Tibial nerve (tissue), 4 donors: ENCODE measurements around the gene ABHD16B. TPM values are rescaled to one million over a fixed set of nuclear protein-coding genes. Genes with fewer than 3 reads are reported as not detected.
A peak's percentile ranks its signal among the peaks of the same experiment; 100 is the strongest.

Experiments used
- DNase-seq, 2 donors: peaks; one replicate each; pipeline ENCODE4 v3.0.0-alpha.2; 2019; ENCODE audit warnings: low spot score in 2 of 2
- H3K27ac ChIP-seq, 4 donors: fragments of 200-600 bp; sonication (generic) in 3 of 4; one replicate each; pipeline ENCODE4 v1.5.1; 2017 to 2019; ENCODE audit warnings: mild to moderate bottlenecking in 1 of 4
- H3K27me3 ChIP-seq, 2 donors: fragments of 200-600 bp; sonication (generic) in 1 of 2; one replicate each; pipeline versions ENCODE4 v1.5.1 to v1.6.0; 2017 to 2019
- H3K36me3 ChIP-seq, 3 donors: fragments of 200-600 bp; sonication (generic); one replicate each; pipeline ENCODE4 v1.5.1; 2018 to 2019
- H3K4me1 ChIP-seq, 4 donors: fragments of 200-600 bp; sonication (generic) in 3 of 4; one replicate each; pipeline ENCODE4 v1.5.1; 2017 to 2019
- H3K4me3 ChIP-seq, 4 donors: fragments of 200-600 bp; sonication (generic) in 3 of 4; one replicate each; pipeline ENCODE4 v1.5.1; 2017 to 2019; ENCODE audit warnings: mild to moderate bottlenecking in 1 of 4, moderate library complexity in 1 of 4
- H3K9me3 ChIP-seq, 4 donors: fragments of 200-600 bp; sonication (generic) in 3 of 4; one replicate each; pipeline ENCODE4 v1.5.1; 2017 to 2019
- CTCF ChIP-seq, 5 experiments: fragments of 200-600 bp in 3 of 5; fragments of 450-650 bp in 2 of 5; sonication (generic) in 3 of 5; IDR thresholded peaks; one replicate each; pipeline ENCODE4 v1.5.1; 2016 to 2019; ENCODE audit warnings: antibody characterized with exemption in 5 of 5, mild to moderate bottlenecking in 3 of 5, moderate library complexity in 2 of 5
- EP300 ChIP-seq, 2 donors: sonication (generic); formaldehyde crosslinking; IDR thresholded peaks; one replicate each; pipeline ENCODE4 v1.6.1; 2017; ENCODE audit warnings: antibody characterized with exemption in 2 of 2, mild to moderate bottlenecking in 1 of 2
- POLR2A ChIP-seq, 2 donors: fragments of 450-650 bp; IDR thresholded peaks; one replicate each; pipeline ENCODE4 v1.6.1; 2017; ENCODE audit warnings: antibody characterized with exemption in 2 of 2, mild to moderate bottlenecking in 2 of 2, moderate library complexity in 2 of 2
- WGBS, 2 donors: methylation state at CpG; one replicate each; pipeline ENCODE4 v1.1.5; 2018; 5-methylcytosine and 5-hydroxymethylcytosine counted together
- total RNA-seq, 4 donors: library from RNA; depleted of rRNA; stranded (reverse); fragments of >200 nt; gene quantifications; one replicate each; pipeline ENCODE4 v1.1.0, GENCODE V29; 2016

ABHD16B gene
- total RNA-seq, 4 donors from 2014 or later, result not detected

- H3K36me3 ChIP-seq, result no peaks in the 10 kb centered on the region
- no peak for TF ChIP-seq EP300 (IDR thresholded peaks at IDR 0.05)
- no peaks in the 10 kb centered on the region for H3K9me3 ChIP-seq
- DNase-seq, result no peak
- peaks cover 0 to 50% (median 24%) of the 10 kb centered on the region in 4 donors for H3K4me1 ChIP-seq
- WGBS, 2 donors, result 84 to 89% methylated on average over 9 of the region's 9 CpGs
- no peak overlapping the region for H3K4me3 ChIP-seq
- H3K27me3 ChIP-seq, result no peaks in the 10 kb centered on the region
- peak overlapping the region; percentile 55 to 90 (median 71) for H3K27ac ChIP-seq
Measured at GRCh38 chr20:63834491-63834880, 26.8 kb upstream of the ABHD16B start.

- no peaks in the 10 kb centered on the region for H3K9me3 ChIP-seq
- no peaks in the 10 kb centered on the region for H3K27me3 ChIP-seq
- no peak overlapping the region for H3K4me3 ChIP-seq
- DNase-seq, result peak; percentile 86 to 89
- 31 to 41% methylated on average over 14 to 17 of the region's 21 CpGs for WGBS, 2 donors
- TF ChIP-seq CTCF (IDR thresholded peaks at IDR 0.05), result peak in 1 of 5 experiments; percentile 13
- peak in 1 of 2 donors; percentile 26 for TF ChIP-seq EP300 (IDR thresholded peaks at IDR 0.05)
- peak in 1 of 2 donors; percentile 10 for TF ChIP-seq POLR2A (IDR thresholded peaks at IDR 0.05)
- H3K4me1 ChIP-seq, result peaks cover 0 to 45% (median 22%) of the 10 kb centered on the region in 4 donors
- no peaks in the 10 kb centered on the region for H3K36me3 ChIP-seq
- H3K27ac ChIP-seq, result peak overlapping the region; percentile 62 to 90 (median 74)
Measured at GRCh38 chr20:63835021-63835858, 26.1 kb upstream of the ABHD16B start.

GRCh38 chr20:63836458-63837344 is 24.6 kb upstream of the ABHD16B start:
- Histone ChIP-seq H3K9me3 (no peaks in the 10 kb centered on the region), H3K4me1 (peaks cover 0 to 42% (median 22%) of the 10 kb centered on the region in 4 donors), H3K27ac (peak overlapping the region in 2 of 4 donors; percentile 36 to 63), H3K27me3 (no peaks in the 10 kb centered on the region), H3K4me3 (no peak overlapping the region), H3K36me3 (no peaks in the 10 kb centered on the region)
- DNase-seq, result no peak
- no peak for TF ChIP-seq POLR2A (IDR thresholded peaks at IDR 0.05)
- TF ChIP-seq CTCF (IDR thresholded peaks at IDR 0.05), result no peak
- no peak for TF ChIP-seq EP300 (IDR thresholded peaks at IDR 0.05)
- WGBS, 2 donors, result 78 to 82% methylated on average over 16 to 22 of the region's 27 CpGs

- TF ChIP-seq EP300 (IDR thresholded peaks at IDR 0.05) (no peak), POLR2A (IDR thresholded peaks at IDR 0.05) (no peak)
- H3K4me1 ChIP-seq, result peaks cover 0 to 35% (median 19%) of the 10 kb centered on the region in 4 donors
- 57 to 61% methylated on average over 8 of the region's 8 CpGs for WGBS, 2 donors
- H3K27ac ChIP-seq, result no peak overlapping the region
- H3K36me3 ChIP-seq, result no peaks in the 10 kb centered on the region
- no peak overlapping the region for H3K4me3 ChIP-seq
- H3K9me3 ChIP-seq, result no peaks in the 10 kb centered on the region
- no peak for DNase-seq
- no peaks in the 10 kb centered on the region for H3K27me3 ChIP-seq
Measured at GRCh38 chr20:63837479-63837878, 23.8 kb upstream of the ABHD16B start.

GRCh38 chr20:63839620-63840019 is 21.7 kb upstream of the ABHD16B start:
- WGBS, 2 donors, result 82 to 89% methylated on average over 13 of the region's 13 CpGs
- Histone ChIP-seq H3K9me3 (no peaks in the 10 kb centered on the region), H3K4me3 (no peak overlapping the region), H3K36me3 (no peaks in the 10 kb centered on the region), H3K4me1 (peaks cover 0 to 15% (median 2%) of the 10 kb centered on the region in 4 donors), H3K27ac (no peak overlapping the region), H3K27me3 (peaks cover 0 to 7% of the 10 kb centered on the region in 2 donors)
- no peak for TF ChIP-seq CTCF (IDR thresholded peaks at IDR 0.05)
- TF ChIP-seq EP300 (IDR thresholded peaks at IDR 0.05), result no peak
- TF ChIP-seq POLR2A (IDR thresholded peaks at IDR 0.05), result no peak
- DNase-seq, result no peak
